ENCODE measurements around the gene ARHGAP20. TPM values are rescaled to one million over a fixed set of nuclear protein-coding genes. Genes with fewer than 3 reads are reported as not detected.

Gene ARHGAP20
- total and polyA plus RNA-seq, 2 donors (not counting 1 experiment from before 2014, with no cell fraction given), result 9.4 to 18.1 TPM

- Histone ChIP-seq H2AFZ (ENCODE audit: low read length) (no peak overlapping the region), H3K27me3 (ENCODE audit: control insufficient read depth, insufficient read depth, low read length) (peaks cover 2% of the 10 kb centered on the region), H3K4me3 (replicated peaks in 1 of 4; ENCODE audit: control extremely low read depth in 1 of 4, insufficient read depth in 1 of 4, low read depth in 3 of 4, low read length in 4 of 4) (no peak overlapping the region), H3K4me2 (ENCODE audit: extremely low read depth, insufficient read depth, low read length) (no peak overlapping the region), H3K27ac (ENCODE audit: insufficient read depth, low read length) (no peak overlapping the region), H3K9me3 (ENCODE audit: control insufficient read depth, insufficient read depth, low read depth, low read length) (no peaks in the 10 kb centered on the region), H3K9ac (ENCODE audit: insufficient read depth, low read length) (no peak overlapping the region), H3K36me3 (ENCODE audit: control insufficient read depth, insufficient read depth, low read length) (no peaks in the 10 kb centered on the region), H3K79me2 (ENCODE audit: control insufficient read depth, insufficient read depth, low read length) (no peaks in the 10 kb centered on the region), H3K4me1 (ENCODE audit: control insufficient read depth, extremely low read depth, insufficient read depth, low read length) (no peaks in the 10 kb centered on the region), H4K20me1 (ENCODE audit: control insufficient read depth, extremely low read depth, insufficient read depth, low read length) (no peaks in the 10 kb centered on the region)
- no peak for DNase-seq (ENCODE audit: low read depth in 2 of 2)
- TF ChIP-seq EZH2 (IDR thresholded peaks at IDR 0.05; ENCODE audit: low read length, missing control alignments) (no peak), CTCF (conservative IDR thresholded peaks at IDR 0.05 in 1 of 2, IDR thresholded peaks at IDR 0.05 in 1 of 2; ENCODE audit: low read depth in 1 of 2, low read length in 2 of 2) (no peak)
Measured at GRCh38 chr11:110538154-110538553, 174.1 kb downstream of the ARHGAP20 start.

GRCh38 chr11:110530900-110531741 is 181.1 kb downstream of the ARHGAP20 start:
- DNase-seq (ENCODE audit: low read depth in 2 of 2), result peak in 1 of 2 donors; percentile 20
- no peaks in the 10 kb centered on the region for H3K27me3 ChIP-seq (ENCODE audit: control insufficient read depth, insufficient read depth, low read length)
- no peak overlapping the region for H3K4me3 ChIP-seq (replicated peaks in 1 of 4; ENCODE audit: control extremely low read depth in 1 of 4, insufficient read depth in 1 of 4, low read depth in 3 of 4, low read length in 4 of 4)
- peaks cover 5% of the 10 kb centered on the region for H3K4me1 ChIP-seq (ENCODE audit: control insufficient read depth, extremely low read depth, insufficient read depth, low read length)
- H3K9me3 ChIP-seq (ENCODE audit: control insufficient read depth, insufficient read depth, low read depth, low read length), result no peaks in the 10 kb centered on the region
- H3K36me3 ChIP-seq (ENCODE audit: control insufficient read depth, insufficient read depth, low read length), result no peaks in the 10 kb centered on the region
- no peak overlapping the region for H3K9ac ChIP-seq (ENCODE audit: insufficient read depth, low read length)
- no peak overlapping the region for H3K4me2 ChIP-seq (ENCODE audit: extremely low read depth, insufficient read depth, low read length)
- H2AFZ ChIP-seq (ENCODE audit: low read length), result no peak overlapping the region
- H4K20me1 ChIP-seq (ENCODE audit: control insufficient read depth, extremely low read depth, insufficient read depth, low read length), result no peaks in the 10 kb centered on the region
- no peak overlapping the region for H3K27ac ChIP-seq (ENCODE audit: insufficient read depth, low read length)
- TF ChIP-seq CTCF (conservative IDR thresholded peaks at IDR 0.05 in 1 of 2, IDR thresholded peaks at IDR 0.05 in 1 of 2; ENCODE audit: low read depth in 1 of 2, low read length in 2 of 2) (no peak), EZH2 (IDR thresholded peaks at IDR 0.05; ENCODE audit: low read length, missing control alignments) (no peak)
- H3K79me2 ChIP-seq (ENCODE audit: control insufficient read depth, insufficient read depth, low read length), result no peaks in the 10 kb centered on the region

GRCh38 chr11:110529043-110529442 is 183.2 kb downstream of the ARHGAP20 start:
- no peak for DNase-seq (ENCODE audit: low read depth in 2 of 2)
- no peak overlapping the region for H3K4me2 ChIP-seq (ENCODE audit: extremely low read depth, insufficient read depth, low read length)
- TF ChIP-seq CTCF (conservative IDR thresholded peaks at IDR 0.05 in 1 of 2, IDR thresholded peaks at IDR 0.05 in 1 of 2; ENCODE audit: low read depth in 1 of 2, low read length in 2 of 2) (peak in 1 of 2 donors; percentile 30), EZH2 (IDR thresholded peaks at IDR 0.05; ENCODE audit: low read length, missing control alignments) (no peak)

More at GRCh38 chr11:110529043-110529442, 183.2 kb downstream of the ARHGAP20 start:
- H3K79me2 ChIP-seq (ENCODE audit: control insufficient read depth, insufficient read depth, low read length), result no peaks in the 10 kb centered on the region
- H3K27ac ChIP-seq (ENCODE audit: insufficient read depth, low read length), result no peak overlapping the region
- no peaks in the 10 kb centered on the region for H3K9me3 ChIP-seq (ENCODE audit: control insufficient read depth, insufficient read depth, low read depth, low read length)
- no peaks in the 10 kb centered on the region for H3K36me3 ChIP-seq (ENCODE audit: control insufficient read depth, insufficient read depth, low read length)
- H2AFZ ChIP-seq (ENCODE audit: low read length), result no peak overlapping the region
- no peaks in the 10 kb centered on the region for H4K20me1 ChIP-seq (ENCODE audit: control insufficient read depth, extremely low read depth, insufficient read depth, low read length)
- H3K4me3 ChIP-seq (replicated peaks in 1 of 4; ENCODE audit: control extremely low read depth in 1 of 4, insufficient read depth in 1 of 4, low read depth in 3 of 4, low read length in 4 of 4), result no peak overlapping the region
- no peaks in the 10 kb centered on the region for H3K27me3 ChIP-seq (ENCODE audit: control insufficient read depth, insufficient read depth, low read length)
- no peak overlapping the region for H3K9ac ChIP-seq (ENCODE audit: insufficient read depth, low read length)
- H3K4me1 ChIP-seq (ENCODE audit: control insufficient read depth, extremely low read depth, insufficient read depth, low read length), result peaks cover 12% of the 10 kb centered on the region

Data from fibroblast of lung (primary cell).